Inflammatory macrophage (primary cell): ENCODE results near the gene SYDE2.
"Not testable (repeated sequence)": the region's sequence is repeated elsewhere in the genome, so short reads cannot be mapped to it uniquely, and the experiment has no call there.

Source experiments
- DNase-seq, 2 donors: peaks; one replicate each; pipeline ENCODE4 v3.0.0-alpha.2; 2020 to 2022

SYDE2 gene

GRCh38 chr1:85208488-85208887, 7.7 kb upstream of the SYDE2 start:
- no peak for DNase-seq

GRCh38 chr1:85203573-85204171, 2.9 kb upstream of the SYDE2 start:
- no peak for DNase-seq

- no peak for DNase-seq
These were observed 2.0 kb upstream of the SYDE2 start for GRCh38 chr1:85202864-85203255.

- no peak for DNase-seq
These were observed 1.5 kb upstream of the SYDE2 start for GRCh38 chr1:85202092-85202863.

- DNase-seq = peak in 1 of 2 donors; percentile 35
These were observed 700 bp upstream of the SYDE2 start for GRCh38 chr1:85201340-85202091.

- no peak for DNase-seq
These were observed 951 bp downstream of the SYDE2 start for GRCh38 chr1:85199667-85200462.

- DNase-seq = no peak
These were observed 2.0 kb downstream of the SYDE2 start for GRCh38 chr1:85198864-85199263.

- DNase-seq = no peak
These were observed 4.5 kb downstream of the SYDE2 start for GRCh38 chr1:85196358-85196757.

- DNase-seq = no peak
These were observed 5.1 kb downstream of the SYDE2 start for GRCh38 chr1:85195703-85196102.

GRCh38 chr1:85192129-85192528, 8.7 kb downstream of the SYDE2 start:
- DNase-seq = not testable (repeated sequence)

GRCh38 chr1:85189120-85189519, 11.7 kb downstream of the SYDE2 start:
- DNase-seq = no peak

GRCh38 chr1:85188530-85188929, 12.3 kb downstream of the SYDE2 start:
- no peak for DNase-seq

- DNase-seq = not testable (repeated sequence)
These were observed 13.8 kb downstream of the SYDE2 start for GRCh38 chr1:85187021-85187420.

GRCh38 chr1:85184245-85184644, 16.6 kb downstream of the SYDE2 start:
- no peak for DNase-seq

- no peak for DNase-seq
These were observed 18.1 kb downstream of the SYDE2 start for GRCh38 chr1:85182700-85183099.

- no peak for DNase-seq
These were observed 19.9 kb downstream of the SYDE2 start for GRCh38 chr1:85180869-85181268.

- no peak for DNase-seq
These were observed 21.3 kb downstream of the SYDE2 start for GRCh38 chr1:85179522-85179921.

- no peak for DNase-seq
These were observed 22.4 kb downstream of the SYDE2 start for GRCh38 chr1:85178396-85178795.

- DNase-seq = no peak
These were observed 26.3 kb downstream of the SYDE2 start for GRCh38 chr1:85174503-85174902.

GRCh38 chr1:85172684-85173337, 28.0 kb downstream of the SYDE2 start:
- DNase-seq = no peak

GRCh38 chr1:85171721-85172120, 29.1 kb downstream of the SYDE2 start:
- DNase-seq = no peak

- DNase-seq = no peak
These were observed 31.9 kb downstream of the SYDE2 start for GRCh38 chr1:85168884-85169283.
